ENCODE results near the gene PCDHB16. TPM values are rescaled to one million over a fixed set of nuclear protein-coding genes. Genes with fewer than 3 reads are reported as not detected.

Gene PCDHB16
- total RNA-seq (2022; extraction: Qiagen RNA extraction; ENCODE audit: low read depth), result 0.05 to 0.10 TPM (median 0.08 TPM) in 4 of 5 replicates, not detected in the other

DNA sequence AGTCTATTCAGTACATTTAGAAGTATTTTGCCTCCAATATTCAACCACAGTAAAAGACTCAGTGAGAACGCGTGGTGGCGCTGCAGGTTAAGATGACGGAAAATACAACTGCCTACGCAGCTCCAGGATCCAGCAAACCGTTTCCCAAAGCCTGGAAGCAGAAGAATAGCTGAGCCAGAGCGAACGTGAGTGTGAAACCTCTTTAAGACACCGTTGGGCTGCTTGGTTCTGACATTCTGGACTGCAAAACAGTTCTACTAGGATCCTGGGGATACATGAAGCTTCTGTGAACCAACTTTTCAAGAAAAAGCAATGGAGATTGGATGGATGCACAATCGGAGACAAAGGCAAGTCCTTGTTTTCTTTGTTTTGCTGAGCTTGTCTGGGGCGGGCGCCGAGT, at the start of gene PCDHB16:
Gene PCDHB16, plus strand, starts transcription at position 140 of the 400 bp plus-strand sequence. Its CDS starts 173 bp downstream, at position 313.

DNA sequence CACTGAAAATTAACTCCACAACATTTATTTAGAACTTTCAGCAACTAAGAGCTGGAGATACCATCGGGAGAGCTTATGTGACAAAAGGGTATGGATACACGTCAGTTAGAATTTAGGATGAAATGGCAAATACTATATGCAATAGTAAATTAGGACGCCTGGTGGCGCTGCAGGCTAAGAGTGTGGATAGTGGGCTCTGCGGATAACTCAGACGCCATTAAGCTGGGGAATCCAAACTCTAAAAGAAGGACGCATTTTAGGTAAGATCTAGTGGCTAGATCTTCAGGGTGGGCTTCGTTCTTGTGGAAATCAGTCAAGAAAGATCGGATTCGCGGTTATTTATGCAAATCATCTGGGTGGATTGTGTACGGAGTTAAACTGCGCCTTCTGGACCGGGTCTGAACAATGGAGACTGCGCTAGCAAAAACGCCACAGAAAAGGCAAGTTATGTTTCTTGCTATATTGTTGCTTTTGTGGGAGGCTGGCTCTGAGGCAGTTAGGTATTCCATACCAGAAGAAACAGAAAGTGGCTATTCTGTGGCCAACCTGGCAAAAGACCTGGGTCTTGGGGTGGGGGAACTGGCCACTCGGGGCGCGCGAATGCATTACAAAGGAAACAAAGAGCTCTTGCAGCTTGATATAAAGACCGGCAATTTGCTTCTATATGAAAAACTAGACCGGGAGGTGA, 47.0 kb upstream of the PCDHB16 start, which contains the start of gene PCDHB5:
Gene PCDHB5, plus strand, starts transcription at position 177 of the 688 bp plus-strand sequence. Its CDS starts 229 bp downstream, at position 406.

DNA sequence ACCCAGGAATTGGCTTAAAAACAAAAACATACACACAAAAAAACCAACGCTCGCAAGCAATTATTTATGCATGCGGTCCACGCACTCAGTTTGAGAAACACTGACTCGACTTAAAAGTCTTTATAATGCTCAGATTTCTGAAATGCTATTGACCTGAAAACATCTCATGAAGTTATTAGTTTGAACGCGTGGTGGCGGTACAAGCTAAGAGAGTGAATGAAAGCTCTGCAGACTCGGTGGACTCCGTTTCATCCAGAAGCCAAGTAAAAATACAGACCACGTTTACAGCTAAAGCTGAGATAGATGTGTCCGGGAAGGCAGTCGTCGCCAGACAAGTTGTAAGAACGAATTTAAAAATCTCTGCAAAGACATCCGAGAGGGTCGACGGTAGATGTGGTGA, 32.4 kb upstream of the PCDHB16 start, which contains the start of gene PCDHB6:
Gene PCDHB6, plus strand, starts transcription at position 246 of the 400 bp plus-strand sequence. CDS start 201 bp downstream, outside the sequence.

DNA sequence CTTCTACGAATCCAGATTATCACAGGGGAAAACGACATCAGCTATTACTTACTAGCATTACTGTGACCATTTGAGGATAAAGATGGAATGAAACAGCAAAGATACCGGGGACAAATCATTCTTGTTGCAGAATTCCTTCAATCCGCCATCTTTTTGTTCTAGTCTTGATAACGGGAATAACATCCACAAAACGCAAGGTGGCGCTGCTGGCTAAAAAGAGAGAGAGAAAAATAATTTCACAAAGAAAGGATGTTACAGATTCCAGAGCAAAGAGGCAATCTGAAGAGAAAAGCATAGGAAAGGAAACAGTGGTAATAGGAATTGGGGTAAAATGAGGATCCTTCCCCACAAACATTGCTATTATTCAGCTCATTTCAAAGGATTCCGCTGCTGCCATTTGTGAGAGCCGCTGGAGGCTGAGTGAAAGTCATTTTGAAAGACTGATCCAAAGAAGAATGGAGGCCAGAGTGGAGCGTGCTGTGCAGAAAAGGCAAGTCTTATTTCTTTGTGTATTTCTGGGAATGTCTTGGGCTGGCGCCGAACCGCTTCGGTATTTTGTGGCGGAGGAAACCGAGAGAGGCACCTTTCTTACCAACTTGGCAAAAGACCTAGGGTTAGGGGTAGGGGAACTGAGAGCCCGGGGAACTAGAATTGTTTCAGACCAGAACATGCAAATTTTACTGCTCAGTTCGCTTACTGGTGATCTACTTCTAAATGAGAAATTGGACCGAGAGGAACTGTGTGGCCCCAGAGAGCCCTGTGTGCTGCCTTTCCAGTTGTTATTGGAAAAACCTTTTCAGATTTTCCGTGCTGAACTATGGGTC, 9.6 kb upstream of the PCDHB16 start, which contains the start of gene PCDHB7:
Gene PCDHB7, plus strand, starts transcription at position 264 of the 824 bp plus-strand sequence. Its CDS starts 192 bp downstream, at position 456.

DNA sequence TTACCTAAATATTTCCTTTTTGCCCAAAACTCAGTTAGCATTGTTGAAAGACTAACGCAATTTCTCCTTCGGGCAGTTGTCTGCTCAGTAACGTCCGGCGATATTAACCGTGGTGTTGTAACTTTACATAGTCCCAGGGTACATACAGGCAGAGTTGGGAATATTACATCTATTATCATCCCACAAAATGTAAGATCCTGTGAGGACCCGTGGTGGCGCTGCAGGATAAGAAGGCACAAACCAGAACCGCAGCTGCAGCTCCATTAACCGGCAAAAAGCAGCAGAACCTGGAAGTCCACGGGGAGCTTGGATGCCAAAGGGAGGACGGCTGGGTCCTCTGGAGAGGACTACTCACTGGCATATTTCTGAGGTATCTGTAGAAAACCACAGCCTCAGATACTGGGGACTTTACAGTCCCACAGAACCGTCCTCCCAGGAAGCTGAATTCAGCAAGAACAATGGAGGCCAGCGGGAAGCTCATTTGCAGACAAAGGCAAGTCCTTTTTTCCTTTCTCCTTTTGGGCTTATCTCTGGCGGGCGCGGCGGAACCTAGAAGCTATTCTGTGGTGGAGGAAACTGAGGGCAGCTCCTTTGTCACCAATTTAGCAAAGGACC, 4.5 kb upstream of the PCDHB16 start, which contains the start of gene PCDHB8:
Gene PCDHB8, plus strand, starts transcription at position 214 of the 615 bp plus-strand sequence. Its CDS starts 245 bp downstream, at position 459.

DNA sequence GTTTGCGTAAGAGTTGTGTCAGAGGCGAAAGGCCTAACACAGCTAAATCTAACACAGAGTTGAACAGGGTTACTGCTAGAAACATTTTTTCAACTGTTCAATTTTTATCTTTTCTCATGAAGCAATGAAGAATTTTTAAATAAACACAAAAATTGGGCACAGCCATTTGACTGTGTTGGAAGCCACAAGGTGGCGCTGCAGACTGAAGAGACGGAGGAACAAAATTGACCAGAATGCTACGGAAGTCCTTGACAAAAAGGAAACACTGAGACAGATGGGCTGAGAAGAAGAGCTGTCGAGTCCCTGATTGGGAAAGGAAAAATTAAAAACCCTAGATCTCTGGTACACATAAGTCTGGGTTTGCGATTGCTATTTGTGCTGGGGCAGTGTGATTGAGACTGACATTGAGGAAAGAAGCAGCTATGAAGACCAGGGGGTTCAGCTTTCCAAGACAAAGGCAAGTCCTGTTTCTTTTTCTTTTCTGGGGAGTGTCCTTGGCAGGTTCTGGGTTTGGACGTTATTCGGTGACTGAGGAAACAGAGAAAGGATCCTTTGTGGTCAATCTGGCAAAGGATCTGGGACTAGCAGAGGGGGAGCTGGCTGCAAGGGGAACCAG, 4.8 kb downstream of the PCDHB16 start, which contains the start of gene PCDHB9:
Gene PCDHB9, plus strand, starts transcription at position 265 of the 616 bp plus-strand sequence. Its CDS starts 158 bp downstream, at position 423.

DNA sequence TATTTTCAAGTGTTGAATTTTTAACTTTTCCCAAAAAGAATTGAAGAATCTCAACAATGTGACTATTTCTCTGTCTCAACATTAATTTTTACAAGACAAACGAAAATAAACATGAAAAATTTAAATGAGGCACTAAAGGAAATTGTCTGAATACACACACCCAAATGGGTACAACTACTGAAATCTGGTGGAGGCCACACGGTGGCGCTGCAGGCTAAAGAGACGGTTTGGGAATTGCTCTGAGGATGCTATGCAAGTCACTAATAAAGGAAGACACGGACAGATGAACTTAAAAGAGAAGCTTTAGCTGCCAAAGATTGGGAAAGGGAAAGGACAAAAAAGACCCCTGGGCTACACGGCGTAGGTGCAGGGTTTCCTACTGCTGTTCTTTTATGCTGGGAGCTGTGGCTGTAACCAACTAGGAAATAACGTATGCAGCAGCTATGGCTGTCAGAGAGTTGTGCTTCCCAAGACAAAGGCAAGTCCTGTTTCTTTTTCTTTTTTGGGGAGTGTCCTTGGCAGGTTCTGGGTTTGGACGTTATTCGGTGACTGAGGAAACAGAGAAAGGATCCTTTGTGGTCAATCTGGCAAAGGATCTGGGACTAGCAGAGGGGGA, 10.0 kb downstream of the PCDHB16 start, which contains the start of gene PCDHB10:
Gene PCDHB10, plus strand, starts transcription at position 244 of the 616 bp plus-strand sequence. Its CDS starts 200 bp downstream, at position 444.

DNA sequence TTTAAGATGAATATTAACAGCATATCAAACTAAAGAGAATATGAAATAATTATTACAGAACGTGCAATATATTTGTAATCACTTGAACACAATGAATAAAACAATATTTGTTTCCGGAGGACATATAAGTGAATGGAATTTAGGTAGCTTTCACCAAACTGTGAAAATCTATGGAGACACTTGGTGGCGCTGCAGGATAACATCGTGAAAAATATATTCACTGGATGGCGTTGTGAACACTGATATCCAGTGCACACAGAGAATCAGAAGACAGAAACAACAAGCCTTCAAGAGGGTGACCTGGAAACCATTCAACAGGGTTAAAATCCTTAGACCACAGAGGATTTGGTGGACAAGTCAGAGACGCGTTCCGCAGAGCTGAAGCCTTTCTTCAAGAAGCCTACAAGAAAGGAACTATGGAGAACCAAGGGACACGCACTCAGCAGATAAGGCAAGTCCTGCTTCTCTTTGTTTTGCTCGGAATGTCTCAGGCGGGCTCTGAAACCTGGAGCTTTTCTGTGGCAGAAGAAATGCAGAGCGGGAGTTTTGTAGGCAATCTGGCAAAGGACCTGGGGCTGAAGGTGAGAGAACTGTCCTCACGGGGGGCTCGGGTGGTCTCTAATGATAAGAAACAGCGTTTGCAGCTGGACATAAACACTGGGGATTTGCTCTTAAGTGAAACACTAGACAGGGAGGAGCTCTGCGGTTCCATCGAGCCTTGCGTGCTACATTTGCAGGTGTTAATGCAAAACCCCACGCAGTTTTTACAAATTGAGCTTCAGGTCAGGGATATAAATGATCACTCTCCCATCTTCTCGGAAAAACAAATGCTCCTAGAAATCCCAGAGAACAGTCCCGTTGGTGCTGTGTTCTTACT, 17.4 kb downstream of the PCDHB16 start, which contains the start of gene PCDHB11:
Gene PCDHB11, plus strand, starts transcription at position 269 of the 877 bp plus-strand sequence. Its CDS starts 148 bp downstream, at position 417.

DNA sequence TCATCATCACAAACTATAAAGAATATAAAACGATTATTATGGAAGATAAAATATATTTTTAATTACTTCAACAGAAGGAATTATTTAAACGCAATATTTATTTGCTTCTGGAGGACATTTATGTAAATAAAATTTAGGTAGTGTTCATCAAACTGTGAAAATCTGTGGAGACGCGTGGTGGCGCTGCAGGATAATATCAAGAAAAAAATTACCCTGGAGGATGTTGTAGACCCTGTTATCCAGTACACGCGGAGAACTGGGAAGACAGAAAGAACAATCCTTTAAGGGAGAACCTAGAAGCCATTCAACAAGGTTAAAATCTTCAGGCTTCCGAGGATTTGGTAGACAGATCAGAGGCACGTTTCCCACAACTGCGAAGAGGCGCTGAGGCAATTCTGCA, 26.3 kb downstream of the PCDHB16 start, which contains the start of gene PCDHB12:
Gene PCDHB12, plus strand, starts transcription at position 242 of the 400 bp plus-strand sequence. CDS start 189 bp downstream, outside the sequence.

DNA sequence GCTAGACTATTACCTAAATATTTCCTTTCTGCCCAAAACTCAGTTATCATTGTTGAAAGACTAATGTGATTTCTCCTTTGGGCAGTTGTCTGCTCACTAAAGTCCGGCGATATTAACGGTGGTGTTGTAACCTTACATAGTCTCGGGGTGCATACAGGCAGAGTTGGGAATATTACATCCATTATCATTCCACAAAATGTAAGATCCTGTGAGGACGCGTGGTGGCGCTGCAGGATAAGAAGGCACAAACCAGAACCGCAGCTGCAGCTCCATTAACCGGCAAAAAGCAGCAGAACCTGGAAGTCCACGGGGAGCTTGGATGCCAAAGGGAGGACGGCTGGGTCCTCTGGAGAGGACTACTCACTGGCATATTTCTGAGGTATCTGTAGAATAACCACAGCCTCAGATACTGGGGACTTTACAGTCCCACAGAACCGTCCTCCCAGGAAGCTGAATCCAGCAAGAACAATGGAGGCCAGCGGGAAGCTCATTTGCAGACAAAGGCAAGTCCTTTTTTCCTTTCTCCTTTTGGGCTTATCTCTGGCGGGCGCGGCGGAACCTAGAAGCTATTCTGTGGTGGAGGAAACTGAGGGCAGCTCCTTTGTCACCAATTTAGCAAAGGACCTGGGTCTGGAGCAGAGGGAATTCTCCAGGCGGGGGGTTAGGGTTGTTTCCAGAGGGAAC, 31.6 kb downstream of the PCDHB16 start, which contains the start of gene PCDHB13:
Gene PCDHB13, plus strand, starts transcription at position 264 of the 684 bp plus-strand sequence. Its CDS starts 205 bp downstream, at position 469.

DNA sequence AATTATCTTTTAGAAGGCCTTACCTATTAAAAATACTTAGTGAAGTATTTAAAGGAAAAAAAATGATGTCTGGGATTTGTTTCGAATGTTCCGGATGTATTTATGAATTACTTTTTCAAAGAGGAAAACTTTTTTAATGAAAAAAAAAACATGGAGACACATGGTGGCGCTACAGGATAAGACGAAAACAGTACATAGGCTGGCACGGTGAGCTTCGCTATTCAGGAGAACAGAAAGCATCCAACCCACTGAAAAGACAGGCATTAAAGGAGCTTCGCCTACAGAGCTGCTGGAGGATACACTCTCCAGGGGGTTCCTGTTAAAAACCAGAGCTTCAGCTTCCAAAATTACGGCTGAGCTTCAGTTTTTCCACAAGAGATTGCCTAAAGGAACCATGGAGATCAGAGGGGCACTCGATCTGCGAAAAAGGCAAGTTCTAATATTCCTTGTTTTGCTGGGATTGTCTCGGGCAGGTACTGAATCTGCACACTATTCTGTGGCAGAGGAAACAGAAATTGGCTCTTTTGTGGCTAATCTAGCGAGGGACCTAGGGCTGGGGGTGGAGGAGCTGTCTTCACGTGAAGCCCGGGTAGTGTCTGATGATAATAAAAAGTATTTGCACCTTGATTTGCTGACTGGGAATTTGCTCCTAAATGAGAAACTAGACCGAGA, 41.1 kb downstream of the PCDHB16 start, which contains the start of gene PCDHB14:
Gene PCDHB14, plus strand, starts transcription at position 232 of the 672 bp plus-strand sequence. Its CDS starts 163 bp downstream, at position 395.

Other genes starting within 250 kb of the PCDHB16 start
- 2.3 to 4.8 TPM (median 2.6 TPM) in 5 replicates for gene PCDHAC2, start 215.9 kb upstream of the PCDHB16 start, total RNA-seq (2022; extraction: Qiagen RNA extraction; ENCODE audit: low read depth)
- not detected in 5 replicates for gene PCDHB1, start 131.0 kb upstream of the PCDHB16 start, total RNA-seq (2022; extraction: Qiagen RNA extraction; ENCODE audit: low read depth)
- gene PCDHB2, start 87.8 kb upstream of the PCDHB16 start, total RNA-seq (2022; extraction: Qiagen RNA extraction; ENCODE audit: low read depth), result 2.7 to 5.4 TPM (median 3.7 TPM) in 5 replicates
- 0.02 to 0.06 TPM (median 0.05 TPM) in 3 of 5 replicates, not detected in the others for gene PCDHB3, start 81.9 kb upstream of the PCDHB16 start, total RNA-seq (2022; extraction: Qiagen RNA extraction; ENCODE audit: low read depth)
- 0.03 to 0.09 TPM (median 0.06 TPM) in 4 of 5 replicates, not detected in the other for gene PCDHB4, start 60.6 kb upstream of the PCDHB16 start, total RNA-seq (2022; extraction: Qiagen RNA extraction; ENCODE audit: low read depth)
- 1.2 to 1.9 TPM (median 1.5 TPM) in 5 replicates for gene PCDHB5, start 47.2 kb upstream of the PCDHB16 start, total RNA-seq (2022; extraction: Qiagen RNA extraction; ENCODE audit: low read depth)
- 0.89 to 1.2 TPM (median 1.1 TPM) in 5 replicates for gene PCDHB6, start 32.3 kb upstream of the PCDHB16 start, total RNA-seq (2022; extraction: Qiagen RNA extraction; ENCODE audit: low read depth)
- 0.01 TPM in 1 of 5 replicates, not detected in the others for gene PCDHB7, start 9.7 kb upstream of the PCDHB16 start, total RNA-seq (2022; extraction: Qiagen RNA extraction; ENCODE audit: low read depth)
- 0.24 to 0.42 TPM (median 0.37 TPM) in 5 replicates for gene PCDHB8, start 4.6 kb upstream of the PCDHB16 start, total RNA-seq (2022; extraction: Qiagen RNA extraction; ENCODE audit: low read depth)
- 0.01 to 0.03 TPM in 2 of 5 replicates, not detected in the others for gene PCDHB9, start 4.8 kb downstream of the PCDHB16 start, total RNA-seq (2022; extraction: Qiagen RNA extraction; ENCODE audit: low read depth)
- gene PCDHB10, start 10.0 kb downstream of the PCDHB16 start, total RNA-seq (2022; extraction: Qiagen RNA extraction; ENCODE audit: low read depth), result 0.03 to 0.06 TPM in 2 of 5 replicates, not detected in the others
- 0.06 to 0.14 TPM (median 0.09 TPM) in 5 replicates for gene PCDHB11, start 17.2 kb downstream of the PCDHB16 start, total RNA-seq (2022; extraction: Qiagen RNA extraction; ENCODE audit: low read depth)
- gene PCDHB12, start 26.3 kb downstream of the PCDHB16 start, total RNA-seq (2022; extraction: Qiagen RNA extraction; ENCODE audit: low read depth), result 0.07 TPM in 1 of 5 replicates, not detected in the others
- gene PCDHB13, start 31.5 kb downstream of the PCDHB16 start, total RNA-seq (2022; extraction: Qiagen RNA extraction; ENCODE audit: low read depth), result 0.02 to 0.08 TPM (median 0.07 TPM) in 5 replicates
- gene PCDHB14, start 41.0 kb downstream of the PCDHB16 start, total RNA-seq (2022; extraction: Qiagen RNA extraction; ENCODE audit: low read depth), result 0.06 to 0.13 TPM (median 0.09 TPM) in 5 replicates
- 0.05 to 0.07 TPM (median 0.06 TPM) in 4 of 5 replicates, not detected in the other for gene PCDHB15, start 63.0 kb downstream of the PCDHB16 start, total RNA-seq (2022; extraction: Qiagen RNA extraction; ENCODE audit: low read depth)
- not detected in 5 replicates for gene SLC25A2, start 121.7 kb downstream of the PCDHB16 start, total RNA-seq (2022; extraction: Qiagen RNA extraction; ENCODE audit: low read depth)
- gene TAF7, start 138.4 kb downstream of the PCDHB16 start, total RNA-seq (2022; extraction: Qiagen RNA extraction; ENCODE audit: low read depth), result 66.8 to 81.4 TPM (median 74.0 TPM) in 5 replicates
- gene PCDHGA1, start 148.1 kb downstream of the PCDHB16 start, total RNA-seq (2022; extraction: Qiagen RNA extraction; ENCODE audit: low read depth), result 0.27 to 0.49 TPM (median 0.31 TPM) in 5 replicates
- 0.44 to 0.73 TPM (median 0.59 TPM) in 5 replicates for gene PCDHGA2, start 156.4 kb downstream of the PCDHB16 start, total RNA-seq (2022; extraction: Qiagen RNA extraction; ENCODE audit: low read depth)
- gene PCDHGA3, start 161.4 kb downstream of the PCDHB16 start, total RNA-seq (2022; extraction: Qiagen RNA extraction; ENCODE audit: low read depth), result 0.05 to 0.09 TPM in 2 of 5 replicates, not detected in the others
- gene PCDHGB1, start 167.7 kb downstream of the PCDHB16 start, total RNA-seq (2022; extraction: Qiagen RNA extraction; ENCODE audit: low read depth), result 1.0 to 2.1 TPM (median 1.9 TPM) in 5 replicates
- gene PCDHGA4, start 172.6 kb downstream of the PCDHB16 start, total RNA-seq (2022; extraction: Qiagen RNA extraction; ENCODE audit: low read depth), result 0.08 to 0.20 TPM (median 0.10 TPM) in 5 replicates
- gene PCDHGB2, start 177.6 kb downstream of the PCDHB16 start, total RNA-seq (2022; extraction: Qiagen RNA extraction; ENCODE audit: low read depth), result 0.07 to 0.19 TPM (median 0.17 TPM) in 5 replicates
- 0.11 to 0.17 TPM (median 0.15 TPM) in 5 replicates for gene PCDHGA5, start 181.8 kb downstream of the PCDHB16 start, total RNA-seq (2022; extraction: Qiagen RNA extraction; ENCODE audit: low read depth)
- 0.15 to 0.35 TPM (median 0.20 TPM) in 5 replicates for gene PCDHGB3, start 187.9 kb downstream of the PCDHB16 start, total RNA-seq (2022; extraction: Qiagen RNA extraction; ENCODE audit: low read depth)
- gene PCDHGA6, start 191.5 kb downstream of the PCDHB16 start, total RNA-seq (2022; extraction: Qiagen RNA extraction; ENCODE audit: low read depth), result 0.13 to 0.28 TPM (median 0.22 TPM) in 5 replicates
- 0.72 to 1.3 TPM (median 0.96 TPM) in 5 replicates for gene PCDHGA7, start 200.4 kb downstream of the PCDHB16 start, total RNA-seq (2022; extraction: Qiagen RNA extraction; ENCODE audit: low read depth)
- gene PCDHGB4, start 205.3 kb downstream of the PCDHB16 start, total RNA-seq (2022; extraction: Qiagen RNA extraction; ENCODE audit: low read depth), result 0.66 to 1.0 TPM (median 0.73 TPM) in 5 replicates
- 0.02 TPM in 2 of 5 replicates, not detected in the others for gene PCDHGA8, start 210.2 kb downstream of the PCDHB16 start, total RNA-seq (2022; extraction: Qiagen RNA extraction; ENCODE audit: low read depth)
- gene PCDHGB5, start 215.6 kb downstream of the PCDHB16 start, total RNA-seq (2022; extraction: Qiagen RNA extraction; ENCODE audit: low read depth), result 1.9 to 2.8 TPM (median 2.4 TPM) in 5 replicates
- gene PCDHGA9, start 220.4 kb downstream of the PCDHB16 start, total RNA-seq (2022; extraction: Qiagen RNA extraction; ENCODE audit: low read depth), result 0.06 to 0.14 TPM (median 0.08 TPM) in 3 of 5 replicates, not detected in the others
- 0.06 to 0.12 TPM (median 0.09 TPM) in 4 of 5 replicates, not detected in the other for gene PCDHGB6, start 225.6 kb downstream of the PCDHB16 start, total RNA-seq (2022; extraction: Qiagen RNA extraction; ENCODE audit: low read depth)
- 0.01 TPM in 1 of 5 replicates, not detected in the others for gene PCDHGA10, start 230.6 kb downstream of the PCDHB16 start, total RNA-seq (2022; extraction: Qiagen RNA extraction; ENCODE audit: low read depth)
- 0.03 to 0.16 TPM (median 0.07 TPM) in 5 replicates for gene PCDHGB7, start 235.3 kb downstream of the PCDHB16 start, total RNA-seq (2022; extraction: Qiagen RNA extraction; ENCODE audit: low read depth)
- gene PCDHGA11, start 238.7 kb downstream of the PCDHB16 start, total RNA-seq (2022; extraction: Qiagen RNA extraction; ENCODE audit: low read depth), result 0.02 TPM in 1 of 5 replicates, not detected in the others
- 0.02 TPM in 1 of 5 replicates, not detected in the others for gene PCDHGA12, start 248.1 kb downstream of the PCDHB16 start, total RNA-seq (2022; extraction: Qiagen RNA extraction; ENCODE audit: low read depth)